HepG2 (cell line): ENCODE measurements around the gene IQSEC1. TPM values are rescaled to one million over a fixed set of nuclear protein-coding genes. Genes with fewer than 3 reads are reported as not detected.

Experiments
- DMAP1 ChIP-seq: IDR thresholded peaks from 2 replicates; pipeline ENCODE4 v1.6.1; 2016
- ELF3 ChIP-seq: IDR thresholded peaks from 2 replicates; pipeline ENCODE4 v1.6.1; 2016; ENCODE audit warnings: missing genetic modification reagents, missing compliant biosample characterization
- KLF12 ChIP-seq: sonication (generic); formaldehyde crosslinking; IDR thresholded peaks from 2 replicates; pipeline ENCODE4 v1.4.0; 2020; ENCODE audit warnings: missing genetic modification reagents, borderline replicate concordance
- MED1 ChIP-seq: sonication (generic); formaldehyde crosslinking; IDR thresholded peaks from 2 replicates; pipeline ENCODE4 v1.4.0; 2020; ENCODE audit warnings: missing genetic modification reagents
- MEIS1 ChIP-seq: sonication (generic); formaldehyde crosslinking; IDR thresholded peaks from 2 replicates; pipeline ENCODE4 v1.9.0; 2021; ENCODE audit warnings: mild to moderate bottlenecking, missing genetic modification reagents, moderate library complexity, borderline replicate concordance
- MXI1 ChIP-seq: IDR thresholded peaks from 3 replicates; pipeline ENCODE4 v1.6.1; 2012; ENCODE audit warnings: low read depth, low read length, inconsistent platforms, borderline replicate concordance
- NONO ChIP-seq, 2 experiments: fragments of 450-650 bp in 1 of 2; sonication (generic) in 1 of 2; formaldehyde crosslinking in 1 of 2; IDR thresholded peaks in 1 of 2; conservative IDR thresholded peaks in 1 of 2; 2 replicates each; pipeline versions ENCODE4 v1.6.1 to v1.8.0; 2017 to 2022; ENCODE audit warnings: mild to moderate bottlenecking in 1 of 2, missing genetic modification reagents in 1 of 2, moderate library complexity in 1 of 2
- PRDM15 ChIP-seq: sonication (generic); formaldehyde crosslinking; IDR thresholded peaks from 2 replicates; pipeline ENCODE4 v1.4.0; 2020; ENCODE audit warnings: missing genetic modification reagents
- RFX5 ChIP-seq: IDR thresholded peaks from 2 replicates; pipeline ENCODE4 v1.6.1; 2011; ENCODE audit warnings: low read depth, low read length, improper control_type of control experiment
- SUZ12 ChIP-seq: fragments of 150-350 bp; IDR thresholded peaks from 2 replicates; pipeline ENCODE4 v1.6.1; 2014; ENCODE audit warnings: low read depth, low read length
- SYNCRIP ChIP-seq: fragments of 200-400 bp; formaldehyde crosslinking; IDR thresholded peaks from 2 replicates; pipeline ENCODE4 v1.6.1; 2018; ENCODE audit warnings: mild to moderate bottlenecking, low read depth, low read length; ENCODE audit not compliant: insufficient read depth
- ZBTB21 ChIP-seq: sonication (generic); formaldehyde crosslinking; IDR thresholded peaks from 2 replicates; pipeline ENCODE4 v1.4.0; 2020; ENCODE audit warnings: missing genetic modification reagents
- ZNF205 ChIP-seq: IDR thresholded peaks from 2 replicates; pipeline ENCODE4 v1.6.1; 2018; ENCODE audit warnings: missing biosample characterization, missing genetic modification reagents
- ZNF234 ChIP-seq: sonication (generic); formaldehyde crosslinking; conservative IDR thresholded peaks from 2 replicates; pipeline ENCODE4 v1.5.1; 2020; ENCODE audit warnings: mild to moderate bottlenecking, missing genetic modification reagents
- ZNF432 ChIP-seq: sonication (generic); formaldehyde crosslinking; IDR thresholded peaks from 2 replicates; pipeline ENCODE4 v1.5.0; 2020; ENCODE audit warnings: missing genetic modification reagents, mild to moderate bottlenecking, borderline replicate concordance
- ZNF768 ChIP-seq: sonication (generic); formaldehyde crosslinking; IDR thresholded peaks from 2 replicates; pipeline ENCODE4 v1.4.0; 2020; ENCODE audit warnings: missing genetic modification reagents
- ZNF790 ChIP-seq: sonication (generic); formaldehyde crosslinking; IDR thresholded peaks from 2 replicates; pipeline ENCODE4 v1.8.0; 2022; ENCODE audit warnings: missing genetic modification reagents, mild to moderate bottlenecking, borderline replicate concordance
- ZNF83 ChIP-seq: sonication (generic); formaldehyde crosslinking; IDR thresholded peaks from 2 replicates; pipeline ENCODE4 v1.4.0; 2020; ENCODE audit warnings: missing genetic modification reagents, mild to moderate bottlenecking, borderline replicate concordance
- ZSCAN31 ChIP-seq: sonication (generic); formaldehyde crosslinking; IDR thresholded peaks from 2 replicates; pipeline ENCODE4 v1.5.0; 2020; ENCODE audit warnings: low read depth, mild to moderate bottlenecking, missing genetic modification reagents
- polyA plus RNA-seq, 8 experiments: library from polyadenylated mRNA; depleted of rRNA in 3 of 8; stranded (reverse) in 7 of 8; unstranded in 1 of 8; fragments of >200 nt; fragmentation: Illumina TruSeq in 4 of 8; extraction: Trizol in 4 of 8; gene quantifications; 2 replicates each; pipeline versions ENCODE4 v1.2.1 to v1.2.3, GENCODE V29; 2011 to 2016; ENCODE audit warnings: low read depth in 4 of 8, missing spikeins in 1 of 8, mixed read lengths in 1 of 8; ENCODE audit not compliant: insufficient read depth in 1 of 8
- total RNA-seq, 5 experiments: library from RNA; depleted of rRNA; stranded (reverse); fragments of >200 nt; fragmentation: Illumina TruSeq; extraction: Trizol; gene quantifications; 2 replicates each; pipeline ENCODE4 v1.2.3, GENCODE V29; 2016; ENCODE audit warnings: low read depth in 1 of 5
- TF ChIP-seq, protein P1 (sequence below): sonication (generic); formaldehyde crosslinking; IDR thresholded peaks from 2 replicates; pipeline ENCODE4 v1.5.0; 2020; ENCODE audit warnings: mild to moderate bottlenecking, missing genetic modification reagents, borderline replicate concordance
- TF ChIP-seq, protein P2 (sequence below): sonication (generic); formaldehyde crosslinking; IDR thresholded peaks from 2 replicates; pipeline ENCODE4 v1.8.1; 2023; ENCODE audit warnings: mild to moderate bottlenecking, missing genetic modification reagents, borderline replicate concordance
- TF ChIP-seq, protein P3 (sequence below): sonication (generic); formaldehyde crosslinking; IDR thresholded peaks from 2 replicates; pipeline ENCODE4 v1.4.0; 2020; ENCODE audit warnings: missing genetic modification reagents

The IQSEC1 gene
- total and polyA plus RNA-seq, 2 of the 13 experiments (the other 11 are each of a cell fraction or from before 2014, with no cell fraction given): 17.4 to 20.2 TPM

GRCh38 chr3:12891985-12892839, 181.0 kb downstream of the IQSEC1 start (continued):
- no peak for TF ChIP-seq ZNF768 (CRISPR knock-in tag)
- TF ChIP-seq, protein P1, sequence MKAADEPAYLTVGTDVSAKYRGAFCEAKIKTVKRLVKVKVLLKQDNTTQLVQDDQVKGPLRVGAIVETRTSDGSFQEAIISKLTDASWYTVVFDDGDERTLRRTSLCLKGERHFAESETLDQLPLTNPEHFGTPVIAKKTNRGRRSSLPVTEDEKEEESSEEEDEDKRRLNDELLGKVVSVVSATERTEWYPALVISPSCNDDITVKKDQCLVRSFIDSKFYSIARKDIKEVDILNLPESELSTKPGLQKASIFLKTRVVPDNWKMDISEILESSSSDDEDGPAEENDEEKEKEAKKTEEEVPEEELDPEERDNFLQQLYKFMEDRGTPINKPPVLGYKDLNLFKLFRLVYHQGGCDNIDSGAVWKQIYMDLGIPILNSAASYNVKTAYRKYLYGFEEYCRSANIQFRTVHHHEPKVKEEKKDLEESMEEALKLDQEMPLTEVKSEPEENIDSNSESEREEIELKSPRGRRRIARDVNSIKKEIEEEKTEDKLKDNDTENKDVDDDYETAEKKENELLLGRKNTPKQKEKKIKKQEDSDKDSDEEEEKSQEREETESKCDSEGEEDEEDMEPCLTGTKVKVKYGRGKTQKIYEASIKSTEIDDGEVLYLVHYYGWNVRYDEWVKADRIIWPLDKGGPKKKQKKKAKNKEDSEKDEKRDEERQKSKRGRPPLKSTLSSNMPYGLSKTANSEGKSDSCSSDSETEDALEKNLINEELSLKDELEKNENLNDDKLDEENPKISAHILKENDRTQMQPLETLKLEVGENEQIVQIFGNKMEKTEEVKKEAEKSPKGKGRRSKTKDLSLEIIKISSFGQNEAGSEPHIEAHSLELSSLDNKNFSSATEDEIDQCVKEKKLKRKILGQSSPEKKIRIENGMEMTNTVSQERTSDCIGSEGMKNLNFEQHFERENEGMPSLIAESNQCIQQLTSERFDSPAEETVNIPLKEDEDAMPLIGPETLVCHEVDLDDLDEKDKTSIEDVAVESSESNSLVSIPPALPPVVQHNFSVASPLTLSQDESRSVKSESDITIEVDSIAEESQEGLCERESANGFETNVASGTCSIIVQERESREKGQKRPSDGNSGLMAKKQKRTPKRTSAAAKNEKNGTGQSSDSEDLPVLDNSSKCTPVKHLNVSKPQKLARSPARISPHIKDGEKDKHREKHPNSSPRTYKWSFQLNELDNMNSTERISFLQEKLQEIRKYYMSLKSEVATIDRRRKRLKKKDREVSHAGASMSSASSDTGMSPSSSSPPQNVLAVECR (CRISPR knock-in tag): 0 out of 2 replicates have a peak, but pooled peaks have one; percentile 22
- TF ChIP-seq RFX5: no peak
- TF ChIP-seq, protein P2, sequence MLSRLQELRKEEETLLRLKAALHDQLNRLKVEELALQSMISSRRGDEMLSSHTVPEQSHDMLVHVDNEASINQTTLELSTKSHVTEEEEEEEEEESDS (CRISPR knock-in tag): no peak
- no peak for TF ChIP-seq PRDM15 (CRISPR knock-in tag)
- no peak for TF ChIP-seq SUZ12
- TF ChIP-seq SYNCRIP: no peak
- no peak for TF ChIP-seq MED1 (CRISPR knock-in tag)
- no peak for TF ChIP-seq NONO (IDR thresholded peaks at IDR 0.05)
- TF ChIP-seq NONO (CRISPR knock-in tag; conservative IDR thresholded peaks at IDR 0.05): no peak
- TF ChIP-seq ZNF790 (CRISPR knock-in tag): no peak
- TF ChIP-seq ZNF205 (CRISPR knock-in tag): no peak
- TF ChIP-seq ZNF432: no peak
- TF ChIP-seq KLF12: no peak
- 0 out of 2 replicates have a peak, but pooled peaks have one; percentile 27 for TF ChIP-seq MEIS1
- no peak for TF ChIP-seq ZSCAN31
- 0 out of 2 replicates have a peak, but pooled peaks have one; percentile 36 for TF ChIP-seq ELF3 (CRISPR knock-in tag)
- TF ChIP-seq, protein P3, sequence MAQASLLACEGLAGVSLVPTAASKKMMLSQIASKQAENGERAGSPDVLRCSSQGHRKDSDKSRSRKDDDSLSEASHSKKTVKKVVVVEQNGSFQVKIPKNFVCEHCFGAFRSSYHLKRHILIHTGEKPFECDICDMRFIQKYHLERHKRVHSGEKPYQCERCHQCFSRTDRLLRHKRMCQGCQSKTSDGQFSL (CRISPR knock-in tag): no peak
- no peak for TF ChIP-seq DMAP1 (CRISPR knock-in tag)
- no peak for TF ChIP-seq ZBTB21 (CRISPR knock-in tag)
- TF ChIP-seq ZNF234 (CRISPR knock-in tag): no peak
- TF ChIP-seq ZNF83 (CRISPR knock-in tag): no peak
- no peak for TF ChIP-seq MXI1
